HG03457 (cell line): ENCODE data around the gene CHIC2.
A peak's percentile ranks its signal among the peaks of the same experiment; 100 is the strongest.
"Not testable (repeated sequence)": the region's sequence is repeated elsewhere in the genome, so short reads cannot be mapped to it uniquely, and the experiment has no call there.

ENCODE experiments used
- ATAC-seq: cut with Tn5 transposase; IDR thresholded peaks from one replicate; pipeline ENCODE4 v1.9.1; 2021; ENCODE audit warnings: moderate number of reproducible peaks; ENCODE audit not compliant: unreplicated experiment

CHIC2 gene

DNA sequence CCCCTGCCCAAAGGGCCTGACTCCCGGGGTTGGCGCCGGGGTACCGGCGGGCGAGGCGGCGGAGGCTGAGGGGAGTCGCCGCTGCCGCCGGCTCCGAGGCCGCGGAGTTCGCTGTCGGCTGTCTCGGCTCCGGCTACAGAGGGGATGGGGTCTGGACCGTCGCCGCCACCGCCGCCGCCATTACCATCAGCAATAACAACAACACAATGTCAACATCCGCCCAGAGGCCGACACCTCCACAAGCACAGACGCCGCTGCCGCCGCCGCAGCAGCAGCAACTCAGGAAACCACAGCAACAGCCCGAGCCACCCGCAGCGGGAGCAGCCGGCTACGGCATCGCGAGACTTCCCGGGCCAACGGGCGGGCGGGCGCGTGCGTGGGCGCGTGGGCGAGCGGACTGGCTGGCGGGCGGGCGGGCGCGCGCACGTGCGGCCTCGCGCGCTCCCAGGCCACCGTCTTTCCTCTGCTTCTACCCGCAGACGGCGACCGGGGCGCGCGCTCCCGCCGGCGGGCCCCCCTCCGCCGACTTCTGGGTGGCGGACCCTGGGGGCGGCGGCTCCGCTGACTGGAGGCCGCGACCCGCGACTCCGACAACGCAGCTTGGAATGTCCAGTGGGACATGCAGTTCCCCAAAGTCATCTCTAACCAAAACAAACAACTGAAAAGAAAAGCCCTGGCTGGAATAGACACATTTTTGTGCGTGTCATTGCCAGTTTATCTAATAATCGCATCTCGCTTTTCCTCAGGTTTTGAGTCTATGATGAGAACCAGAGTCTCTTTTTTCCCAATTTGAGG, at the start of gene CHIC2:
CHIC2 (minus strand) TSS at position 289 of the 795 bp plus-strand sequence. CDS start 305 bp downstream, outside the sequence.
- ATAC-seq, result peak; percentile 91

DNA sequence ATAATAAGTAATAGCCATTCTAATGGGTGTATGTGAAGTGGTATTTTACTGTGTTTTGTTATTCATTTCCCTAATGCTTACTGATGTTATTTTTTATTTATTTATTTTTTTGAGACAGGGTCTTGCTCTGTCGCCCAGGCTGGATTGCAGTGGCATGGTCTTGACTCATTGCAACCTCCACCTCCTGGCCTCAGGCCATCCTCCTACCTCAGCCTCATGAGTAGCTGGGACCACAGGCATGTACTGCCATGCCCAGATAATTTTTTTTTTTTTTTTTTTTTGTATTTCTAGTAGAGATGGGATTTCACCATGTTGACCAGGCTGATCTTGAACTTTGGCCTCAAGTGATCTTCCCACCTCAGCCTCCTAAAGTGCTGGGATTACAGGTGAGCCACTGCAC, 48.8 kb upstream of the CHIC2 start:
- ATAC-seq, result not testable (repeated sequence)

DNA sequence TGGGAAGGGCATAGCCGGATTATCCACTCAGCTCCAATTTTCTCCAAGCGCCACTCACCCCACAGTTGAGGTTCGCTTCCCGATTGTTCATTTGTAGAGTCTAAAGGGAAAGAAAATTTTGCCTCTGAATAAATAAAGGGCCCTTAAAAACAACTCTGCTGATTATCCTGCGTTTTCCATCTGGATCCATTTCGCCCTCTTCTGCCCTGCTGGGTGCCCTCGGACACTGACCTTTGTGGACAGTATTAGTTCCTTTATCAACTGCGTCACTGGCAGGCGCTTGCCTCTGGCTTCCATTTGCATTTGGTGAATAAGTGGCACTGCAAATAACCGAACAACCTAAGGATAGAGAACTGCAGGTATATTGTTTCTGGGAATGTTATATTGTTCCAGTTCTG, 45.6 kb upstream of the CHIC2 start:
- ATAC-seq, result no peak

DNA sequence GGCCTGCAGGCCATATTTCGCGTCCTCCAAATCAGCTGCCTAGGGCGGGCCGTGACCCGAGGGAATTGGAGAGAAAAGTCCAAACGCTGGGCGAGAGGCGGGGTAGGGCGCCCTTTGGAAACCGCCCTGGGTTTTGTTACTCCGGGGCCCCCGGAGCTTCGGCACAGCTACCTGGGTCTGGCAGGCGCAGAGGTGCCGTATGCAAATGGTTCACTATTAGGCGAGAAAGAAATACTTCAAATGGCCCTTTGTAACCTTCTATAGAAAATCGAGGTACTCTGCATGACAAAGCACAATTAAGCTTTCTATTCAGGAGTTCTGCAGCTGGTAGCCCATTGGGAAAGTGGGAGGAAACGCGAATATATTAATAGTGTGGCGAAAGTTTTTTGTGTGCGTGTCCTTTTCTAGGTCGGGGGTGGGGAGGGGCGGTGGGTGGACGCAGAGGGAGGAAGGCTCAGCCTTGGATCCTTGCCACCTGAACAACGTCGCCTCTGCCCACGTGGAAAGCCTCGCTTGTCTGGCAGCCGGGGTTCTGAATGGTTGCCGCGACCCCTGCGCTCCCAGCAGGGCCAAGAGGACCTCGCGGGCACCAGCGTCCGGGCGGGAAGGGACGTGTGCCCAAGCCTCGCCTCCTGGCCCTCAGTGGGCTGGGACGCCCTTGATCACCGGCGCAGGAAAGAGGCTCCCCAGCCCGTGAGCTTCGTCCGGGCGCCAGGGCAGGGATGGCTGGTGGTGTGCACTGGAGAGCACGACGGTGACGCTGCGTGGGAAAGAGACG, 45.0 kb upstream of the CHIC2 start:
- ATAC-seq, result no peak

DNA sequence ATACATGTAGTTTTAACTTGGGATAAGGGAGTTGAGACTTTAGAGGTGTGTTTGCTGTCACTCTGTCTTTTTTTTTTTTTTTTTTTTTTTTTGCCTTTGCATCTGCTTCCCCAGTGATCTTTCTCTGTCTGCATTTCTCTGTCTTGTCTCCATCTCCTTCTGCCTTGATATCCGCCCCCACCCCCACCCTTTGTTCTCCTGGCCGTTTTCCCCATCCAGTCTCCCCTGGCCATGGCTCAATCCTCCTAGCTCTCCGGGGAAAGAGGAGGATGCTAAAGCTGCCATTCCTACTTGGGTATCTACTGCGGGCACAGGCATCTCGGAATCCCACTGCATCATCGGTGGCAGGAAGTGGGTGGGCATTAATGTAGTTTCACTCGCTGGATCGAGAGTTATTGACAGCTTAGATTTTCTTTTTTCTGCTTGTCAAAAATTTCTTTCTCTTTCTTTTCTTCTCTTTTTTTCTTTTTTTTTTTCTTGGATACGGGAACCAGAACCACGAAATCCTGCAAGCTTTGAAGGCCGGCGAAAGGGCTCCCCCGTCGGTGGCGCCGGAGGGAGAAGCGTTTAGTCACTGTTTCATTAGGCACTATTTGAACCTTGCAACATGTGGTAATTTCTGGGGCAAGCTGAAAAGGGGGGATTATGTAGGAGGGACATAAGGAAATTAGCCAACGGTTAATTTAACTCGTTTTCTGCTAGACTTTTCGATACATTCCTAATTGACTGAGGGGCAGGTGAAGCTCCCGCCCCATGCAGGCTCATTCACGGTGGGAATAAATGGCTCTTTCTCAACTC, 43.7 kb upstream of the CHIC2 start:
- ATAC-seq, result no peak

DNA sequence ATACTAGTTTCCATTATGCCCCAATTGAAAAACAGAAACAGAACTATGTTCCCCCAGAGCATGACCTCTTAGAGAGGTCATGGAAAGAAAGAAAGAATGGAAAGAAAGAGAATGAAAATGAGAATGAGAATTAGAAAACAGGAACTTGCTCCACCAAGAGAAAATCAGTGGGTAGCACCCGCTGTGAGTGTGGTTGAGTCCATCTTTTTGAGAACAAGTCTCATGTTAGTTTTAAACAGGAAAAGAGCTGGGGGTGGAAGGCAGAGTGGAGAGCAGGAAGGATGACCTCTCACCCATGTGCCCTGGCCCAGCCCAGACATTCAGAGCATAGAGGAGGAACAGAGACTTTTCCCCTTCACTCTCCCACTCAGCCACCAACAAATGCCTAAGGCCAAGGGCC, 40.5 kb upstream of the CHIC2 start:
- ATAC-seq, result no peak

DNA sequence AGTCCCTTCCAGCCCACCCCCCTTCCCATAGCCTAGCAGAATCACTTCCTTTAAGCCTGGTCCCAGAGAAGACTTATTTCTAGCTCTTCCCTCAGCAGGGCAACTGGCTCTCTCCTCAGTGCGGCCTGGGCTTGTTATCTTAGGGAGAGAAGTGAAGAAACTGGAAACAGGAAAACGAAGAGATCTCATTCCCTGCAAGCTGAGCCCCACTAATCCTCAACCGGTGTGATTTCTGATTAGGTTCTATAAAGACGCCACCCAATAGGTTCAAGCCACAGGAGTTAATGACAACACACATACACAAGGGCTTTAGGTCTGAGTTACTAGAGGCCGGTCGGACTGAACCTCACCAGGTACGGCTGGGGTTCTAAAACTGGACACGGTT, 38.8 kb upstream of the CHIC2 start:
- ATAC-seq, result no peak

DNA sequence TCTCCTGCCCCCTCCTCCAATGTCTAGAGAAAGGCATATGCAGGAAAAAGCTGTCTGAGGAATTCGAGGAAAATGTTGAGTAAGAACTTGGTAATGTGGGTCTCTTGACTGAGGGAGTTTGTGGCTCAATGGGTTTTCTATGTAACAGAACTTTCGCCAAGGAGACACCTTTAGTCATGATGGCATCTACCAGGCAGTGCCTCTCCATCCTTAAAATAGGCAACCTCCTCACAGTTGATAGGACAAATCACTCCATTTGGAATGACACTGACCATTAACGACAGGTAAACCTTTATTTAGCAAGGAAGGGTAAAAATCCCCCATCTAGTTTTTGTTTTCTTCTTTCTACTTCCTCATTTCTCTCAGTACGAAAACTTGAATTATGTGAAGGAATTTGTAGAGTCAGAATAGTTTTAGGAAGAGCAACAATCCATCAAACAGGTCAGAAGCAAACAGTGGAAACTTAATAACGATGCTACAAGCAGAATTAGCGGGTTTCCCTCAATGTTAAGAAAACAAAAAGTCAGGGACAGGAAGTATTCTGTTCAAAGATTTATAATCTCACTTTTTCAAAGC, 38.2 kb upstream of the CHIC2 start:
- no peak for ATAC-seq

DNA sequence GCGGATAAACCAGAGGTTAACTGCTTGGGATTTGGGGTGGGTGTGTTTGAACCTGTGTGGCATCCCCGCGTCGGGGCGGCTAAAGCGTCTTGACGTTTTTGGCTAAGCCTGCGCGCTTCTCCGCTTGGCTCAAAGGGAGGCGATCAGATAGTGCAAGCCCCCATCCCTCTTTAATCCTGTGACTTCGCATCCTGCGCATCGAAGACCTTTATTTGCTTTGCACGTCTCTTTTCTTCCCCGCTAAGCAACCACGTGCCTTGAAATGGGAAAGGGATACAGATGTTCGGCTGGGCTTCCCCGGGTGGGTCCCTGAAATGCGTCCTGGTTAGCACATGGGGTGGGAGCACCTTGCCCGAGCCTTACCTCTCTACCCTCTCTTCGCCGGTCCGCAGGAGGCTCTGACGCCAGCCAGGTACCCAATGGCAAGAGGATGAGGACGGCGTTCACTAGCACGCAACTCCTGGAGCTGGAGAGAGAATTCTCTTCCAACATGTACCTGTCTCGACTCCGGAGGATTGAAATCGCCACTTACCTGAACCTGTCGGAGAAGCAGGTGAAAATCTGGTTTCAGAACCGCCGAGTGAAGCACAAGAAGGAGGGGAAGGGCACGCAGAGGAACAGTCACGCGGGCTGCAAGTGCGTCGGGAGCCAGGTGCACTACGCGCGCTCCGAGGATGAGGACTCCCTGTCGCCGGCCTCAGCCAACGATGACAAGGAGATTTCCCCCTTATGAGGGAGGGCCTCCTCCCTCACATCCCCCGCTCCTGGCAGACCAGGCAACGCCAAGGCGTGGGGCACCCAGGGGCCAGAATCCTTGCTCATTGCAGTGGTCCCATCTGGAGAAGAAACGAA, 37.0 kb upstream of the CHIC2 start:
- no peak for ATAC-seq

DNA sequence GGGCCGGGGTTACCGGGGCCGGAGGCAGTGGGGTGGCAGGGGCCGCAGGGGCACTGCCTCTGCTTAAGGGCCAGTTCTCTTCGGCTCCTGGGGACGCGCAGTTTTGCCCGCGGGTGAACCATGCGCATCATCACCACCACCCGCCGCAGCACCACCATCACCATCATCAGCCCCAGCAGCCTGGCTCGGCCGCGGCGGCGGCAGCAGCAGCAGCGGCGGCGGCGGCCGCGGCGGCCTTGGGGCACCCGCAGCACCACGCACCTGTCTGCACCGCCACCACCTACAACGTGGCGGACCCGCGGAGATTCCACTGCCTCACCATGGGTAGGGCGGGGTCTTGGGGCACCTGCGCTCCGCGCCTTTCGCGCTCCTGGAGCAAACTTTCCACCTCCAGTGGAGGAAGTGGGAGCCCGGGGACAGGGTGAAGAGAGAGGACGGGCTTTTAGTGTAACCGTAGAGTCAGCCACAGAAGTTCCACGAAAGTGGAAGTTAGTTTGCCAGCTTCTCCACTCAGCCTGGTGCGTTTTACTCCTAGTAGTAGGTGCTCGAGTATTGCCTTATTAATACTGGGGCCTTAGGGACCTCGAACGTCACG, 36.3 kb upstream of the CHIC2 start:
- no peak for ATAC-seq

DNA sequence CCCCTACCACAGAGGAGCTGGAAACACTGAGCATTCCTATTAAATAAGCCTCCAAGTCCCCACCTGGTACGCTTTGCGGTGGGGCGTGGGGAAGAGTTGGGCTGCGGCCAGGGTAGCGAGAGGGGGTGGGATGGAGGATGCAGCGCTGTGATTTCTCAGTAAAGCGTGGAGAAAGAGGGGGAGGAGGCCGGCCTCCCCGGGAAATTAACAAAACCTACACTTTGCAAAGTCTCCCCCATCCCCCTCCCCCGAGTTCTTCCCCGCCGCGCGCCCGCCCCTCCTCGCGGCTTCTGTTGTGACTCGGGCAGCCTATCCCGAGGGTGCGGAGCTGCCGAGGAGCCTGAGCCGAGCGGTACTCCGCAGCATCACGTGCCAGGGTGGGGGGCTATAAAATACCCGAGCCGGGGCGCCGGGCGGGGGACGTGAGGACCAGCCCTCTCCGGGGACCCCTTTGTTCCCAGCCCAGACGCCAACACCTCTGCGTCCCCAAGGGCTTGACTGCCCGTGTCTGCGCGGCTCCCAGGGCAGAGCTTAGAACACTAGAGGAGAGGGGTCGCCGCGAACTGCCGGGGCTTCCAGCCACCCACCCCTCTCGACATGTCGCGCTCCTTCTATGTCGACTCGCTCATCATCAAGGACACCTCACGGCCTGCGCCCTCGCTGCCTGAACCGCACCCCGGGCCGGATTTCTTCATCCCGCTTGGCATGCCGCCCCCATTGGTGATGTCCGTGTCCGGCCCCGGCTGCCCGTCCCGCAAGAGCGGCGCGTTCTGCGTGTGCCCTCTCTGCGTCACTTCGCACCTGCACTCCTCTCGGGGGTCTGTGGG, 35.6 kb upstream of the CHIC2 start, which contains the start of gene GSX2:
GSX2 (plus strand) TSS at position 416 of the 827 bp plus-strand sequence; CDS start at position 598, 182 bp downstream.
- ATAC-seq, result no peak

DNA sequence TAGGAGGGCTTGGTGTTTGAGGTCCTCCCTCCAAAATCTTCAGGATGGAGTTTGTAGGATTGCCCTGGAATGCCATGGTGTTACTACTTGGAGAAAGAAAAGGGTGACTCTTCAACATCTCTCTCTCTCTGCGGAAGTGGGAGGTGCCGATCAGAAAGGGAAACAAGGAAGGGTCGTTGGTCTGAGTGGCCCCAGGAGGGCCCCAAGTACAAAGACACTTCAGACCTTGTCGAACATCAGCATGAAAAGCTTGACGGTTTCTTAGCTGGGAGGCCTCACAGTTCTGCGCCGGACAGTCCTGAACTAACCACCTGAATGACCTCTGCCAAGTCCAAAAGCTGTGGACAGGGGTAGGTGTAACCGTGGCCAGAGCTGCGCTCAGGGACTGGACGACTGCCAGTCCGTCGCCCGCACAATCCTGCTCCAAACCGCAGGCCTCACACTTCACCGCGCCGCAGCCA, 34.9 kb upstream of the CHIC2 start:
- no peak for ATAC-seq

DNA sequence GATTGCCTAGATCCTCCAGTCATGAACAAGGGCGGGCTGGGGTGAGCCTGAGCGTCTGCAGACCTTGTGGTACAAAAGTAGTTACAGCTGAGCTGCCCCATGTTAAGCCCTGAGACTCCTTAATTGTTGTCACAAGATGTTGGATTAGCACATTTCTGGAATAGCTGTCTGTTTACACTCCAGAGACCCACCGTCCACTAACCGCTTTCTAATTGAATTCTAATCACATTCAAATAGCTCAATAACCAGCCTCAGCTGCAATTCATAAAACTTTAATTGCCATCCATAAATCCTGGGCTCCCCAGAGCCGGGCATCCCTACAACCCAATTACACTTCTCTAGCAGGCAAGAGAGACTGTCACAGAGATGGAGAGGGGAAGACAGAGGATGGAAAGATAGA, 34.0 kb upstream of the CHIC2 start:
- no peak for ATAC-seq

DNA sequence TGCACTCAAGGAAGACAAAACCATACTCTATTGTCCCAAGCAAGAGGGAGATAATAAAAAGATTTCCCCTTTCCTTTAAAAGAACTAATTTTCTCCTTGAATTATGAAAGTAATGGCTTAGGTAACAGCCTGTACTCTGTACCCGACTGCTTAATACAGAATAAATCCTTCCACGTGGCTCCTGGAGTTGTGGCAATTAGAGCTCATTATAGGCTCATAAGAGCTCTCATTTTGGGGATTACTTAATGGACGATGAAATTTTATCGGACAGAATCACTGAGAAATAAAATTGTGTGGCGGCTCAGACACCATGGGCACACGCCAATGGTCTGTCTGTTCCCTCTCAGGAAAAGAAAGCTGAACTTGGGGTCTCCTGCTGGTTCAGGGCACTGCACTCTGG, 32.7 kb upstream of the CHIC2 start:
- no peak for ATAC-seq

DNA sequence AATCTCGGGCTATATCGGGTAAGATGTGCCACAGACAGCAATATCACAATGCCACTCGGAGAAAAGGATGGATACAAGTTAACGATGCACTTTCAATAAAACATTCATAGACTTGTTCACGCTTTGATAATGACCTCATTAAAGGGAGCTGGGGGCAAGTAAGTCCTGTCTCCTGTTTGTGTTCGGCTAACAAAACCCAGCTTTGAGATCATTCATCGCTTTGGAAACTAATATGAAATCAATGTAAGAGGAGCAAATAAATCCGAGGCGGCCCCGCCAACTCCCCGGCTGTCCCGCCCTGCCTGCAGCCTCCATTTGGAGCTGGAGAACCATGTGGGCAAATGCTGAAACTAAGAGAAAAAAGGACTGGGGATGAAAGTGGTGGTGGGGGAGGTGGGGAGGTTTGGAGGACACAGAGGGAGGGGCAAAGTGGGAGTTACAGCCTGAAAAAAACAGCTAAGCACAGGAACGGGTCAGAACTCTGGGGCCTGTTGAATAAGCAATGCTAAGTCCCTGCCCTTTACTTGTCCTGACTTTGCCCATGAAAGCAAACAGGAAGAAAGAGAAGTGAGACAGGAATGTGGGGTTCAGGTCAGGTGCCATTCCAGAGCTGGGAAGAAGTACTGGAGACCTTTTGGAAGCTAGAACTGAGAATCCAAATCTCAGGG, 32.0 kb upstream of the CHIC2 start:
- no peak for ATAC-seq

DNA sequence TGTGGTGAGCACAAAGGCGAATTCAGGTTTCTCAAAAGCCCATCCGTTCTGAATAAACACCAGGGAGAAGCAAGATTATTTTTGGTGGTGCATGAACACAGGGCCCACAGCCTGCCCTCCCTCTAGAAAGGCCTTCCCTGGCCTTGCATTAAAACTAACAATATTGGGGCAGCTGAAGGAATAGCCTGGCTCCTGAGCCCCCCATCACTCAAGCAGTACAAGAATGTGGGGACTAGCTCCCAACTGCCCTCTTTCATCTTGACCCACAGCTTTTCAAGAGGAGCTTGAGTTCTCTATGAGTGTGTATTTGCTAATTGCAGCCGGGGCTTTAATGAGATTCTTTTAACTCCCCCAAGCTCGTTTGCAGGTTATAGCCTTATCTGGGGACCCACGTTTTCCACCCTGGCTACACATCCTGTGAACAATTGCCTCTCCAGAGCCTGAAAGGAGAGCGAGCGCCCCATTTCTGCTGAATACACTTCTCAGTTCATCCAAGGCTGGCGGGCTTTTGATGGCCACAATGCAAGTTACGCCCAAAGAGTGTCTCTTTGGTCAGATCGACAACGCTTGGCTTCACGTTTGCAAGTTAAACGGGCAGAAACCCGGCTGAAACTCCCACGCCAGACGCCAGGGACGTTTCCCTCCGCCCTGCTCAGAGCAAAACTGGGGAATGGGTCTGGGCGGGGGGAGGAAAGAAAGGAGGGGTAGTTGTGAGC, 30.9 kb upstream of the CHIC2 start:
- ATAC-seq, result no peak

DNA sequence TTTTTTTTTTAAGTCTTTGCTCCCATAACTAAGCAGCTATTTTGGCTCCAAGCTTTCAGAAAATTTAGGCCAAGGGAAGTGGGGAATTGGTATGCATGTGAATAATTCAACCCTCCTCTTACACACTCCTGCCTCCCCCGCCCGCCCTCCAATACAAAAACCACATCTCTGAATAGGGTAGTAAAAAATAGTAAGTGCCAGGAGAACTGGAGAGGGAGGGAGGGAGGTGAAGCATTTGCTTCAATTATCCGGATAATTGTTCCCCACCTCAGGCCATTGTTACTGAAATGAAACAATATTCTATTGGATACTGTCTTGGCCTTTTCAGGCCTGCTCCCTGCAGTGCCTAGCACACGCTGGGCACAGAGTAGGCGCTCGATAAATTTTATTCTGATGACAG, 30.0 kb upstream of the CHIC2 start:
- ATAC-seq, result no peak
